Adipocyte (in vitro differentiated cells): ENCODE results near the gene IGFL1.
A peak's percentile ranks its signal among the peaks of the same experiment; 100 is the strongest.
"Not testable (repeated sequence)": the region's sequence is repeated elsewhere in the genome, so short reads cannot be mapped to it uniquely, and the experiment has no call there.

Source experiments
- DNase-seq: peaks from one replicate; pipeline ENCODE4 v3.0.0-alpha.2; 2015; ENCODE audit warnings: low read depth
- H3K27me3 ChIP-seq: replicated peaks from 2 replicates; pipeline ENCODE4 v1.7.0; 2013; ENCODE audit warnings: mild to moderate bottlenecking, low read length, moderate library complexity; ENCODE audit not compliant: control insufficient read depth, insufficient read depth
- H3K36me3 ChIP-seq: 2 replicates; pipeline ENCODE4 v1.7.0; 2013; ENCODE audit warnings: low read length, mild to moderate bottlenecking, moderate library complexity; ENCODE audit not compliant: control insufficient read depth, insufficient read depth, severe bottlenecking
- H3K4me1 ChIP-seq: 2 replicates; pipeline ENCODE4 v1.7.0; 2013; ENCODE audit warnings: mild to moderate bottlenecking, low read length, moderate library complexity; ENCODE audit not compliant: control insufficient read depth, insufficient read depth
- H3K4me3 ChIP-seq: 2 replicates; pipeline ENCODE4 v1.7.0; 2013; ENCODE audit warnings: mild to moderate bottlenecking, low read length, moderate library complexity
- H3K9ac ChIP-seq: 2 replicates; pipeline ENCODE4 v1.7.0; 2013; ENCODE audit warnings: mild to moderate bottlenecking, low read length, moderate library complexity
- H3K9me3 ChIP-seq: 2 replicates; pipeline ENCODE4 v1.7.0; 2013; ENCODE audit warnings: mild to moderate bottlenecking, low read length, moderate library complexity; ENCODE audit not compliant: control insufficient read depth

The IGFL1 gene

DNA sequence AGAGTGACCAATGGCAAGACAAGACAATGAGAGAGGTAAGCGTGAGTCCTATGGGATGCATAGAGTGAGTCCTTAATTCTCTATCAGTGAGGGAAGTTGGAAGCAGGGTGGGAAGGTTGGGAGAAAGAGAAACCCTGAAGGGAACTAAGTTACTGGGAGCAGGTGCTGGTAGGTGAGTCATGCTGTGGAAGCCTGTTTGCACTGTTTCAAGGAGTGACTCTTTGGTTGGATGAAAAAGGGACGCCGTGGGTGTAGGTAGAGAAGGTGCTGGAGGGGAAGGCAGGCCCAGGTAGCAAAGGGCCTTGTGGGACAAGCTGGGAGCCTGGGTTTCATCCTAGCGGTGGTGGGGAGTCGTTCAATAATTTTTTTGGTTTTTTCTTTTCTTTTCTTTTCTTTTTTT is 21.9 kb downstream of the IGFL1 start:
- H3K27me3 ChIP-seq, result peaks cover 68% of the 10 kb centered on the region
- DNase-seq, result no peak
- H3K36me3 ChIP-seq, result no peaks in the 10 kb centered on the region
- H3K4me3 ChIP-seq, result no peak overlapping the region
- H3K9me3 ChIP-seq, result peaks cover 3% of the 10 kb centered on the region
- no peaks in the 10 kb centered on the region for H3K4me1 ChIP-seq
- no peak overlapping the region for H3K9ac ChIP-seq

DNA sequence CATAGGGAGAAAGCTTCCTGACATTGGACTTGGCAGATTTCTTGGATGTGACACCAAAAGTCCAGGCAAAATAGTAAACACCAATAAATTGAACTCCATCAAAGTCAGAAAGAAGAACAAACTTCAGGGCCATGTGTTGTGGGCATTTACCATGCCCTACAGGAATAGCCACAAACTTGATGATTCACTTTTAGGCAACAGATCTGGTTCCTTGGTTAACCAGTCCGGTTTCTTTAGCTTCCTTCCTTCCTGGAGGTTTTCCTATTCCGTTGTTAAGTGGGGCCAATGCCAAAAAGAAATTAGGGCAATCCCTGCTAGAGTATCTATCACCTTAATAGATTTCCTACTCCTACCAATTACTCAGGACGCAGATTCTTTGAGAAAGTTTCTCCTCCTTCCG is 25.2 kb downstream of the IGFL1 start:
- Histone ChIP-seq H3K4me3 (no peak overlapping the region), H3K9me3 (peaks cover 3% of the 10 kb centered on the region), H3K27me3 (peaks cover 48% of the 10 kb centered on the region), H3K36me3 (no peaks in the 10 kb centered on the region), H3K9ac (no peak overlapping the region), H3K4me1 (peaks cover 3% of the 10 kb centered on the region)
- DNase-seq, result no peak

DNA sequence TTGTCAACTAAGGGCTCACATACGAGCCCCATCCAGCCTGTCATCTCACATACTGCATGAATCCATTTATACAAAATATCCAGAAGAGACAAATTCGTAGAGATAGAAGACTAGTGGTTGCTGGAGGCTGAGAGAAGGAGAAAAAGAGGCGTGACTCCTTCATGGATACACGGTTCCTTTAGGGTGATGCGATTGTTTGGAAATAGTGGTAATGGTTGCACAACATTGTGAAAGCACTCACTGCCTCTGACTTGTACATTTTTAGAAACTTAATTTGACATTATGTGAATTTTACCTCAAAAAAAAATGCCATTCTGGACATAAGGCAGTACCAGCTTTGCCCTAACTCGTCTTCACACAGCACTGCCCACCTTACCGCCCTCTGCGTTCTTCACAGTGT is 27.3 kb downstream of the IGFL1 start:
- H3K27me3 ChIP-seq, result peaks cover 46% of the 10 kb centered on the region
- peak; percentile 47 for DNase-seq
- peaks cover 3% of the 10 kb centered on the region for H3K9me3 ChIP-seq
- peaks cover 3% of the 10 kb centered on the region for H3K4me1 ChIP-seq
- H3K9ac ChIP-seq, result no peak overlapping the region
- no peak overlapping the region for H3K4me3 ChIP-seq
- H3K36me3 ChIP-seq, result no peaks in the 10 kb centered on the region

DNA sequence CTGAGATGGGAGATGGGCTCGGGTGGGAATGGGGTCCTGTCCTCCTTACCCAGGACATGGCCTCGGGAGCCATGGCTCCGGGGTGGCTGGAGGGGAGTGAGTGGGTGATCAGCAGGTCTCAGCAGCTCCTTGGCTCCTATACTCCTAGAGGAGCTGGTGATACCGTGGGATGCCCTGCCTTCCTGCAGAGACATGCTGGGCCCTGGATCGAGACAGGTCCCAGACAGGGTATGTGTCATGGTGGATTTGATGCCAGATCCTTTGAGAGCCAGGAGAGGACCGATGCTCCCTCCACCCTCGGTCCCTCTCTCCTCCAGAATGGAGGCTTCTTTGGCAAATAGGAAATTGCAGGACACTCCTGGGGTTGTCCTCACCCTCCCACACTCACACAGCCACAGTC is 32.0 kb downstream of the IGFL1 start:
- H3K9ac ChIP-seq, H3K36me3 ChIP-seq, DNase-seq, H3K9me3 ChIP-seq, H3K4me3 ChIP-seq, H3K4me1 ChIP-seq: not testable (repeated sequence)
- H3K27me3 ChIP-seq, result peaks cover 37% of the 10 kb centered on the region

DNA sequence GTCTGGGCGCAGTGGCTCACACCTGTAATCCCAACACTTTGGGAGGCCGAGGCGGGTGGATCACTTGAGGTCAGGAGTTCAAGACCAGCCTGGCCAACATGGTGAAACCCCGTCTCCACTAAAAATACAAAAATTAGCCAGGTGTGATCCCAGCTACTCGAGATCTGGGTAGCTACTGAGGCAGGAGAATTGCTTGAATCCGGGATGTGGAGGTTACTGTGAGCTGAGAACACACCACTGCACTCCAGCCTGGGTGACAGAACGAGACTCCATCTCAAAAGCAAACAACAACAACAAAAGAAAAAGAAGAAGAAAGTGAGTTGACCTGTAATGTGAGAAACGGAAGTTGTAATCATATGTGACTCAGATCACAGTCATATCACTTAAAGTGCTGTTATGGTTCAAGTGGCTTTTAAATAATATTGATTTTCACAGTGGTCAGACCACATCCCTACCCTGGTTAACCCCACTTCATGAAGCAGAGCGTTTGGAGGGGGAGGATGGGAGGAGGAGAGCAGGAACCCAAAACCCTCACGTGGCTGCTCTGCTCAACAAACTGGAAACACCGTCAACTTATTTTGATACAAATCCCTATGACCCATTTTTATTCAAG is 33.2 kb downstream of the IGFL1 start:
- not testable (repeated sequence) for H3K9ac ChIP-seq
- peak; percentile 19 for DNase-seq
- H3K27me3 ChIP-seq, result peaks cover 42% of the 10 kb centered on the region

DNA sequence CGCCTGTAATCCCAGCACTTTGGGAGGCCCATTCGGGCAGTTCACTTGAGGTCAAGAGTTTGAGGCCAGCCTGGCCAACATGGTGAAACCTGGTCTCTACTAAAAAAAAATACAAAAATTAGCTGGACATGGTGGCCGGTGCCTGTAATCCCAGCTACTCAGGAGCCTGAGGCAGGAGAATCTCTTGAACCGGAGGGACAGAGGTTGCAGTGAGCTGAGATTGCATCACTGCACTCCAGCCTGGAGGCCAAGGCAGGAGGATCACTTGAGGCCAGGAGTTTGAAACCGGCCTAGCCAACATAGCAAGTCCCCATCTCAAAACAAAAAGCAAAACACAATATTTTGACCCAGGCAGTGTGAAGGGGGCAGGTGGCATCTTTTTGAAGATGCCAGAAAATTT is 35.3 kb downstream of the IGFL1 start:
- not testable (repeated sequence) for H3K9ac ChIP-seq, DNase-seq, H3K4me1 ChIP-seq, H3K9me3 ChIP-seq, H3K4me3 ChIP-seq, H3K36me3 ChIP-seq
- H3K27me3 ChIP-seq, result peaks cover 36% of the 10 kb centered on the region

More for the DNA sequence above, 33.2 kb downstream of the IGFL1 start:
- H3K36me3 ChIP-seq, H3K9me3 ChIP-seq, H3K4me3 ChIP-seq, H3K4me1 ChIP-seq: not testable (repeated sequence)

DNA sequence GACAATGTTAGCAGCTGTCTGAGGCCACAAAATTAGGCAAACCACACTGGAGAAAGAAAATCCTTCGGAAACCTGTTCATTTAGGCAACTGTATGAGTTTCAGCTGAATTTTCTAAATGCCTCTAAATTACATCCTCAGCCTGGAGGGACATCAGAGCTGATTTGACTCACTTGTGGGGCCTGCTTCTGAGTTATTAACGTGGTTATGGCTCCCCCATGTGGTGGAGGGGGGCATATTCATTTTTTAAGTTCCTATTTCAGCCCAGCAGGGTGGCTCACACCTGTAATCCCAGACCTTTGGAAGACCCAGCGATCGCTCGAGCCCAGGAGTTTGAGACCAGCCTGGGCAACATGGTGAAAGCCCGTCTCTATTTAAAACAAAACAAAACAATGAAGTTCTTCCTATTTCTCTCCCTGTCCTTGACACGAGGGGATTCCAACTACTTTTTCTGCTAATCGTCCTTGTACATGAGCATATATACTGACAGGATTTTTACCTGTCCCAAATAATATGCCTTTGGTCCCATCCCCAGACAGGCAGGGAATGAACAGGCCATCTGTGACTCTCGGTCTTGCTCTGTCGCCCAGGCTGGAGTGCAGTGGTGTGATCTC is 35.8 kb downstream of the IGFL1 start:
- Histone ChIP-seq H3K36me3 (no peaks in the 10 kb centered on the region), H3K9me3 (no peaks in the 10 kb centered on the region), H3K9ac (no peak overlapping the region), H3K4me1 (no peaks in the 10 kb centered on the region), H3K27me3 (peaks cover 34% of the 10 kb centered on the region), H3K4me3 (no peak overlapping the region)
- DNase-seq, result peak; percentile 90

DNA sequence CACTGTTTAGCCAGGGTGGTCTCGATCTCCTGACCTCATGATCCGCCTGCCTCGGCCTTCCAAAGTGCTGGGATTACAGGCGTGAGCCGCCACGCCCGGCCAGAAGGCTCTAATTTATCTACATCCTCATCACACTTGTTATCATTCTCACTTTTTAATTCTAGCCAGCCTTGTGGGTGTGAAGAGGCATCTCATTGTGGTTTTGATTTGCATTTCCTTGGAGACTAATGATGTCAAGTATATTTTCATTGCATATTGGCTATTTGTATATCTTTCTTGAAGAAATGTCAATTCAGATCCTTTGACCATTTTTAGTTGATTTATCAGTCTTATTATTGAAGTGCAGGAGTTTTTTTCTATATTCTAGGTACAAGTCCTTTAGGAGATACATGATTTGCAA is 39.6 kb downstream of the IGFL1 start:
- peaks cover 12% of the 10 kb centered on the region for H3K4me1 ChIP-seq
- no peaks in the 10 kb centered on the region for H3K36me3 ChIP-seq

DNA sequence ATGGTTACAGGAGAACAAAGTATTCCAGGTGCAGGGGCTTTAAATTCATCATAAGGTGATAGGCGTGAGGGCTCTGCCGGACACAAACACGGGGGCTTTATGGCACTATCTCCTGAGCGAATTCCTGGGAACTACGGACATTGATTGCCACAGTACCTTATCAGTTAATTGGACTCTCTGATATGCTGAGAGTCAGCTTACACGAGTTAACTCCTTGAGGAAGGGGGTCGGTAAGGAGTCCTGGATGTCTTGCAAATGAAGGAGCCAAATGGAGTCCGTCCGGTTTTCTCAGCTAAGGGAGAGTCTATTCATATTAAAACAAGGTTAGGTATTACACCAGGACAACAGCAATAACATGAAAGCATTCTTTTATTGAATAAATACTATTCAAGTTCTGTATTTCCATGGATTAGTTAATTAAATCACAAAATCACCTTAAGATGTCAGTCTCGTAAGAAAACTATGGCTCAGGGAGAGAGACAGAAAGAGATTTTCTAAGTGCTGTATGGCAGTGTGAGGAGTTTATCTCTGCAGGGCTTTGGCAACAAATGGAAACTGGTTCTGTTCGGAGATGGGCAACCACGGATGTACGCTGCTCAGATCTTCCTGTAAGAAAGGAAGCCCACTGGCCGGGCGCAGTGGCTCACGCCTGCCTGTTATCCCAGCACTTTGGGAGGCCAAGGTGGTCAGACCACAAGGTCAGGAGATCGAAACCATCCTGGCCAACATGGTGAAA is 41.1 kb downstream of the IGFL1 start:
- DNase-seq, result no peak
- Histone ChIP-seq H3K4me3 (no peak overlapping the region), H3K4me1 (peaks cover 12% of the 10 kb centered on the region), H3K36me3 (no peaks in the 10 kb centered on the region), H3K9me3 (no peaks in the 10 kb centered on the region), H3K9ac (no peak overlapping the region), H3K27me3 (peaks cover 16% of the 10 kb centered on the region)

More for the DNA sequence above, 39.6 kb downstream of the IGFL1 start:
- H3K9ac ChIP-seq, result no peak overlapping the region
- no peaks in the 10 kb centered on the region for H3K9me3 ChIP-seq
- DNase-seq, result no peak
- no peak overlapping the region for H3K4me3 ChIP-seq
- H3K27me3 ChIP-seq, result peaks cover 19% of the 10 kb centered on the region

DNA sequence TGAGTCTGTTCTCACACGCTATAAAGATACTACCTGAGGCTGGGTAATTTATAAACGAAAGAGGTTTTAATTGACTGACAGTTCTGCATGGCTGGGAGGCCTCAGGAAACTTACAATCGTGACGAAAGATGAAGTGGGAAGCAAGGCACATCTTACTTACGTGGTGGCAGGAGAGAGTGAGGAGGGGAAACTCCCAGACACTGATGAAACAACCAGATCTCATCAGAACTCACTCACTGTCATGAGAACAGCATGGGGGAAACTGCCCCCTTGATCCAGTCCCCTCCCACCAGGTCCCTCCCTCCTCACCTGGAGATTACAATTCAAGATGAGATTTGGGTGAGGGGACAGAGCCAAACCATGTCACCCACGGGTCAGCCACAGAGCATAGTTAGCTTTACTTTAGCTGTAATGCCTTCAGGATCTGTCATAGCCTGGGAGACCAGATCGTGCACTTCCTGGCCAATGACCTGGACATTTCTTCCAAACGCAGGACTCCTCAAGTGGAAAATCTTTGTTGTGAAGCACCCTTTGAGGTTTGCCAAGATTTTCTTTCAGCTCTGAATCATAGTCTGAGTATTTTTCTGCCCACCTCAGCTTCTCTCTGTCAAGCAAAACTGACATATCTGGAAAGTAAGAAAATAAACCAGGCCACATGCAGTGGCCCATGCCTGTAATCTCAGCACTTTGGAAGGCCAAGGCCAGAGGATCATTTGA is 42.1 kb downstream of the IGFL1 start:
- Histone ChIP-seq H3K4me1 (peaks cover 12% of the 10 kb centered on the region), H3K4me3 (no peak overlapping the region)

DNA sequence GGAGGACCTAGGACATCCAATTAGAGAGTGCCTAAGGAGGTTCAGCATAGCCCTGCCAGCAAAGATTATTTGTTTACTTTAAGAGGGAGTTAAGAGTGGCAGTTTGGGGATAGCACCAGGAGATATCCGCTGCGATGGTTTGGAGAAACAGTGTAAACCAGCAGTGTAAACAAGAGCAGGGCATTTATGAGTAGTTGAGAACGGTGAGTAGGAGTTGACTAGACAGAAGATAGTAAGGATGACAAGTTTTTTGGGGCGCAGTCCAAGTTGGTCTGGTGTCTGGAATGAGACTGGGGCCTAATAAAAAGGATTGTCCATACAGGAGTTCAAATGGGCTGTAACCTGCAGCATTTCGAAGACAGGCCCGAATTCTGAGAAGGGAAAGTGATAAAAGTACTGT is 44.4 kb downstream of the IGFL1 start:
- DNase-seq, H3K27me3 ChIP-seq, H3K4me3 ChIP-seq, H3K9ac ChIP-seq, H3K9me3 ChIP-seq, H3K36me3 ChIP-seq: not testable (repeated sequence)
- peaks cover 12% of the 10 kb centered on the region for H3K4me1 ChIP-seq

More for the DNA sequence above, 42.1 kb downstream of the IGFL1 start:
- peak; percentile 76 for DNase-seq
- H3K9ac ChIP-seq, result no peak overlapping the region
- no peaks in the 10 kb centered on the region for H3K36me3 ChIP-seq
- peaks cover 6% of the 10 kb centered on the region for H3K27me3 ChIP-seq
- H3K9me3 ChIP-seq, result no peaks in the 10 kb centered on the region
